ENCODE data around the gene ZNF24.

ZNF24 gene

DNA sequence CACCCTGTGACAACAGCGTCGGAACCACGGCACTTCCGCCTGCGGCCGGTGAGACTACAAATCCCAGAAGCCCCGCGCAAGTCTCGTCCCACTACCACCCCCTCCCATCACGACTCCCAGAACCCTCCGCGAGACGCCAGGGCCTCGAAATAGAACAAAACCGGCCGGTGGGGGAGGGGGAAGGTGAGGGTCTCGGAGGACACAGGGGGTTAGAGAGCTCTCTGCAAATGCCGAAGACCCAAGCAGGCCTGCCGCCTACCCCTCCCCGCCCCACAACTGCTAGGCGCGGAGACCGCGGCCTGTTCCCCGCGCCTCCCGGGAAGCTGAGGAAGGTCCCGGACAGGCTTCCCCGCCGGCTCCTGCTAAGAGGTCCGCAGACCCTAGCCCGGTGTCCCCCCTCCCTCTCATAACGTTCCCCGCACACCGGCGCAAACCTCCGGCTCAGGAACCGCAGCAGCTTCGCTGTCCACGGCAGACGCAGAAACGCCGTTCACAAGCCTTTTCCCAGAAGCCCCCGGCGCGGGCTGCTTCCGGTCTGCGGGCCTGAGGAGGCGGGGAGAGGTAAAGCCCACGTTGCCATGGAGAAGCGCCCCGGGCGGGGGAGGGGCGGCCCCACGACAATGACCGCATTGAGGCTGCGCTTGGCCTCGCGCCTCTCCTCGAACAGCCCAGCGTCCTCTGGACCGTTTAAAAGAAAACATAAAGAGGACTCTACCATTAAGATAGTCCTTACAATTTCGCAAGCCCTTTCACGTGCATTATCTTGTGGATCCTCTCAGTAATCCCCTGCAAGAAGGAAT lies at the start of gene ZNF24:
ZNF24 (minus strand) TSS at position 485 of the 800 bp plus-strand sequence. CDS start 3,770 bp downstream, outside the sequence.
- peak; percentile 82 for DNase-seq (ENCODE audit: low read depth)

DNA sequence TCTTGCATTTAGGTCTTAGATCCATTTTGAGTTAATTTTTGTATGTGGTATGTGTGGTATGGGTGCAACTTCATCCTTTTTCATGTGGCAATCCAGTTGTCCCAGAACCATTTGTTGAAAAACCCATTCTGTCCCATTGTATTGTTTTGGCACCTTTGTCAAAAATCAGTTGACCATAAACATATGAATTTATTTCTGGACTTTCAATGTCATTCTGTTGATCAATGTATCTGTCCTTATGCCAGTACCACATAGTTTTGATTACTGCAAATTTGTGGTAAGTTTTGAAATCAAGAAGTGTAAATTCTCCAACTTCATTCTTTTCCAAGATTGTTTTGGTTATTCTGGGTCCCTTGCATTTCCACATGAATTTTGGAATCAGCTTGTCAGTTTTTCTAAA lies 49.5 kb upstream of the ZNF24 start:
- no peak for DNase-seq (ENCODE audit: low read depth)

- no peak for DNase-seq (ENCODE audit: low read depth)
Measured at GRCh38 chr18:35392375-35392774, 48.2 kb upstream of the ZNF24 start.

DNA sequence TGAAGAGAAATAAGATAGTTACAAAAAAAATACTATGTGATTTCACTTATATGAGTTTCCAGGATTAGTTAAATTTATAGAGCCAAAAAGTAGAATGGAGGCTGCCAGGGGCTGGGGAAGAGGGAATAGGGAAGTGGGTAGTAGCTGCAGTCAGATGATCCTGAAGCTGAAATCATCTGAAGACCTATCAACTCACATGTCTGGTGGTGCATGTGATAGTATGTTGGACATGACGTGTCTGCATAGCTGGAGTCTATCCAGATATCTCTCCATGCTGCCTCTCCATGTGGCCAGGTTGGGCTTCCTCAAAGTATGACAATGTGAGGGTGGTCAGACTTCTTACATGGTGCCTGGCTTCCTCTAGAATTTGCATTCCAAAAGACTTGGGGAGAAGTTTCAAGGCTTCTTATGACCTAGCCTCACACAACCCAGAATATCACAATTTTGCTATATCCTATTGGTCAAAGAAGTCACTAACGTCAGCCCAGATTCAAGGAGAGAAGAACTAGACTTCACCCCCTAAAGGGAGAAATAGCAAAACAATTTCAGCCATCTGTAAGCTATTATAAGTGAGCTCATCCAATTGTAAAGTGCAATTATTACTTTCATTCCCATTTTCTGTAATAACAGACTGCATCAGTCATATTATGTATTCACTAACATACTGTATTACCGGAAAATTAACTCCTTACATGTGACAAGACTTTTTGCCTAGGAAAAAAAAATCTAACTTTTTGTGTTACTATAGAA lies 46.9 kb upstream of the ZNF24 start:
- DNase-seq (ENCODE audit: low read depth), result no peak

- DNase-seq (ENCODE audit: low read depth), result no peak
Measured at GRCh38 chr18:35389095-35389618, 44.9 kb upstream of the ZNF24 start.

DNA sequence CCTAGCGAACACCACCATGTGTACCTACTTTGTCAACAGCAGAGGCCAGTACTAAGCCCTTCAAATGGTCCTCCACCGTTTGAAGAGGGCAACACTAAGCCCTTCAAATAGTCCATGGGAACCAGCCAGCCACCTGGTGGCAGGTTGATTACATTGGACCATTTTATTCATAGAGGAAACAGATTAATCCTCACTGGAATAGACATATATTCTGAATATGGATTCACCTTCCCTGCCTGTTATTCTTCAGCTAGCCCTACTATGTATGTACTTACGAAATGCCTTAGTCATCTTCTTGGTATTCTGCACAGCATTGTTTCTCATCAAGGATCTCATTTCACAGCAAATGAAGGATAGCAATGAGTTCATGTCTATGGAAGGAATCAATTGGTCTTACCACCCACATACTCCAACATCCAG lies 42.9 kb upstream of the ZNF24 start:
- no peak for DNase-seq (ENCODE audit: low read depth)

GRCh38 chr18:35386600-35387100 lies 42.4 kb upstream of the ZNF24 start:
- DNase-seq (ENCODE audit: low read depth), result peak; percentile 7

DNA sequence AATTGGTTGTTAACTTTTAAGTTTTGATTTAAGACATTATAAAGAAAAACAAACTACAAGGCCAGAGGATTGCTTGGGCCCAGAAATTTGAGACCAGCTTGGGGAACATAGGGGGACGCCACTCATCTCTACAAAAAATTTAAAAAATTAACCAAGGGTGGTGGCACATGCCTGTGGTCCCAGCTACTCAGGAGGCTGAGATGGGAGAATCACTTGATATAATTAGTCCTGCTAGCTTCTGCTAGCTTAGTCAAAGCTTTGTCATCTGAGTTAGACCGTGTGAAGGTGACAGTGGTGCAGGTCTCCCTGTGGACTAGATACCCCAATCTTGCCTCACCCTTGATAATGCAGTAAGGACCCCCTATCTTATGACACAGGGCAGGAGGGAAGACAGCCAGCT lies 38.9 kb upstream of the ZNF24 start:
- DNase-seq (ENCODE audit: low read depth), result no peak

DNA sequence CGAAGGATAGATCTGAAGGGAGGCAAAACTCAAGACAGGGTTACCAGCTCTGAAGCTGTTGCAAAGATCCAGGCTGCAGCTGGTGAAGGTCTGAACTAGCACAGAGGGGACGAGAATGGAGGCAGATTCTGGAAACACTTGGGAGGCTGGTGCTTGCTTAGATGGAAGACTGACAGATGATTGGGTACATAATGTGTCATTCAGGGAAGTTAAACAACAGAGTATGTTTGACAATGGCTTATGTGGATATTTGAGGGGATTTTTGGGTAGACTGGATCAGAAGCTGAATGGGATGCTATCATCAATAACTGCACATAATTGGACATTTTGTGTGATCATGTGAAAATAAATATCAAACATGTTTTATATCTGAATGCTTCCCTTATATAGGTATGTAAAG lies 35.2 kb upstream of the ZNF24 start:
- DNase-seq (ENCODE audit: low read depth), result no peak

DNA sequence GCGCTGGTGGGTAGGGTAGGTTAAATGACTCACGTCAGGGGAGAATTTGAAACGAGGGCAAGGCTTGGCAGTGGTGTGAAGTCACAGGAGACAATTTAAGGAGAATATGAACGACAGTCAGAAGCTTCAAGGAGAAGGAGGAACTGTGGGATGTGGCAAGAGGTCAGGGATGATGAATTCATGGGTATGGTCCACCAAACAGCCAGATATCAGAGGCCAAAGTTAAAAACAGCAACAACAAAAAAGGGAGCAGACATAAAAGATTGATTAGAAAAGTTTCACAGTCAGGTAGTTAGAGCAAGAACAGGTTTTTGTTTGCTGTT lies 34.3 kb upstream of the ZNF24 start:
- DNase-seq (ENCODE audit: low read depth), result no peak

- DNase-seq (ENCODE audit: low read depth), result no peak
Measured at GRCh38 chr18:35377875-35378573, 33.8 kb upstream of the ZNF24 start.

DNA sequence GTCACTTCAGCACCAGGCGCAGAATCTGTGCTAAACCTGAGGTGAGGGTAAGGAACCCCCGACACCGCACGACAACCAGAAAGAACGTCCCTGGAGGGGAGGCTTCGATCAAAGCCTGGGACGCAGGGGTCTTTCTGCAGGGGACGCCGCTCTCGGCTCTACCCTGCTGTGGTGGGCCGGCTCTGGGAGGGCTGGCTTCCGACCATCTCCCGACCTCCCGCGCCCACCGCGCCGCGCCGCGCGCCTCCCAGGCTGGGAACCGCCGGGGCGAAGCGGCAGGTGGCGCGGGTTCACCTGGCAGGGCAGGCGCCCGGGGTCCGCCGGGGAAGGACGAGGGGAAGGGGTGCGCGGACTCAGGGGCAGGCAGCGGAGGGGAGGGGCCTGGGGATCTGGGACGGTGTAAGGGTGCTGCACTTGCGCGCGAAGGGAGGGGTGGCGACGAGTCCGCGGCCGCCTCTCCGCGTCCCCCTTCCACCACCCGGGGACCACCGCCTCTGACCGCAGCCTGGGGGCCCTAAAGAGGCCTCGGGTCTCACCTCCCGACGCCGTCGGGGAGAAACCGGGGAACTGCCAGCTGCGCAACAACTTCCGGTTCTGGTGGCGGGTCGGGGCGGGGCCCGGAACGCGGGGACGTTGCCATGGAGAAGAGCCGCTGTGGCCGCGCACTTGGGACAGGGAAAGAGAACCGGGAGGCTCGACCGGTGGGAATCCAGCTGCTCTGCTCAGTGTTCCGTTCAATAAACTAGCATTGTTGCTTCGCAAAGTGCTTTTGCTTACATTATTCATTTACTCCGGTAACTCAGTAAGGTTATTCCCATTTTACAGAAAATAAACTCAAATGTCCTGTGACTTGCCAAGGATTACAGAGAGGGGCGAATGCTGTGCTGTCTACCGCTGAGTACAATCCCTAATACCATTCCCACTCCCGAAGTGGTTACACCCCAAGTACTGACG lies 32.8 kb upstream of the ZNF24 start, which contains the start of gene ZNF396:
ZNF396 (minus strand) TSS at position 596 of the 954 bp plus-strand sequence. CDS start 3,045 bp downstream, outside the sequence.
- peak; percentile 53 for DNase-seq (ENCODE audit: low read depth)

DNA sequence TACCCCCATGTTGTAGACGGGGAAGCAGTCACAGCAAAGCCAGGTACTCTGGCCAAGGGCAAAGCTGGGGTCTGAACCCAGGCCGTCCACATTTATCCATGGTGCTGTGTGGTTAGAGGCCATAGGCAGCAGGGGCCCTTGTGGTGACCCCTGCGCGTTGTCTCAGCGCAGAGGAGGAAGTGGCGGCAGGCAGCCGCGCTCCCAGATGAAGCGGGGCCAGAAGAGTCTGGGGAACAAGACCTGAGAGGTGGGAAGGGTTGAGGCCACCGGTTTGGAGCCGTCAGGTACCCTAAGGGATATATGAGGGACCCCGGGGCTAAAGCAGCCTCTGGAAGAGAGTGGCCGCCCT lies 32.1 kb upstream of the ZNF24 start:
- no peak for DNase-seq (ENCODE audit: low read depth)

DNA sequence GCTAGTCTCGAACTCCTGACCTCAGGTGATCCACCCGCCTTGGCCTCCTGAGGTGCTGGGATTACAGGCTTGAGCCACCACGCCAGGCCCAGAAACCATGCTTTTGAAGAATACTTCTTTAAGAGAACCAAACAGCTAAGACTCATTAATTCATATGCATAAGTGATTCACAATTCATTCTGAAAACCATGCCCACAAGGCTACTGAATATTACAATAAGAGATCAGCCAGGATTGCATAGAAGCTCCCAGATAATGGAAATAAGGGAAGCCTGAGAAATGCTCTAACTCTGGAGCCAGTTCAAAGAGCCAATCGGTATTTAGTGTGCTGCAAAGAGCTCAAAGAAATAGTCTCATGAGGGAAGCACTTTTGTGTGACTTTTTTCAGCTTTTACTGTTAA lies 30.5 kb upstream of the ZNF24 start:
- no peak for DNase-seq (ENCODE audit: low read depth)

- no peak for DNase-seq (ENCODE audit: low read depth)
Measured at GRCh38 chr18:35371412-35372195, 27.4 kb upstream of the ZNF24 start.

- DNase-seq (ENCODE audit: low read depth), result no peak
Measured at GRCh38 chr18:35369126-35369525, 24.9 kb upstream of the ZNF24 start.

DNA sequence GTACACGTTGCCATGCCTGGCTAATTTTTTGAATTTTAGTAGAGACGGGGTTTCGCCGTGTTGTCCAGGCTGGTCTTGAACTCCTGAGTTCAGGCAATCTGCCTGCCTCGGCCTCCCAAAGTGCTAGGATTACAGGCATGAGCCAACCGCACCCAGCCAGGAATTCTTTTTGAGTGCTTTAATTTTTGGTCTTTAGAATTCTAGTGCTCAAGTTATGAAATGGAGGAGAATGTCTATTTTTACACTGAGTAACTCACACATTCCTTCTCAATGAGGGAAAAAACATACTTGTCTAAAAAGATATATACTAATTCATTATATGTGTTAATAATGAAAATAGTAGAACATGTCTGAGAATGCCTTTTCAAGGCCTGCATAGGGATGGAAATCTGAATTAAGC lies 24.4 kb upstream of the ZNF24 start:
- no peak for DNase-seq (ENCODE audit: low read depth)

DNA sequence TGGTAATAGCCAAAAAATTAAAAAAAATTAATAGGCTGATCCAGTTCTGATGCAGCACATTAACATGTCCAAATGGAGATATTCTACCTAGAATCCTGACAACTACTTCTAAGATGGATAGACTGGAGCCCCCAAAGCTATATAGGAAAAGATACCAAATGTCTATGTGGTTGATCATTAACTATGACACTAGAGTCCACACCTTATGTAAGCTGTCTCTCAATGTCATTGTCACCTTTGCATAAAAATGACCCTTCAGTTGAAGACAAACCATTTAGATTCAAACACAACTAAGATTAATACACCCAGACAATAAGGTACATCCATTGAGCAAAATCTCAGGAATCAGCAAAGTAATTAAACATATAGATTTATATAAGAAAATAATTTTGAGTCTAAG lies 18.3 kb upstream of the ZNF24 start:
- DNase-seq (ENCODE audit: low read depth), result no peak

DNA sequence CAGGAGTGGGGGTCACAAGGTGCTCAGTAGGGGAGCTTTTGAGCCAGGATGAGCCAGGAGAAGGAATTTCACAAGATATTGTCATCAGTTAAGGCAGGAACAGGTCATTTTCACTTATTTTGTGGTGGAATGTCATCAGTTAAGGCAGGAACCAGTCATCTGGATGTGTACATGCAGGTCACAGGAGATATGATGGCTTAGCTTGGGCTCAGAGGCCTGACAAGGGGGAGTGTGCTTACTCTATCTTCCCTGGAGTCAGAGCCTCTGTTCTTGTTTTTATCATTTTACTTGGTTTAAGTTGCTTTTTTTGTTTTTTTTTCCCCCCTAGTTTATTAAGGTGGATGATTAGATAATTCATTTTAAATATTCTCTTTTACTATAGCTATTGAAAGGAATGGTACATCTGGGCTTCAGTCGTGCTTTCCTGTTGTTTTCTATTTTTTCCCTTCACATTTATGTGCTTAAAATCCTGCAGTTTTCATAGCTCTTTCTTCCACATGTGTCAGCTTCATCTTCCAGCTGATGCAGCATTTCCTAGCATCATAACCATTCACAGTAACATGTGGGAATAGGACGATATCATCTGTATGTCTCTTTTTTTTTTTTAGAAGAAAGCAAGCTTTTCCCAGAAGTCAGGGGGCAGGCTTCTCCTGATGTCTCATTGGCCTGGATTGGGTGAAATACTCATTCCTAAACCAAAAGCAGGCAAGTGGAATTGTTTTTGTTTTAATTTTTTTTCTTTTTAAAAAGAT lies 17.5 kb upstream of the ZNF24 start:
- DNase-seq (ENCODE audit: low read depth), result no peak

DNA sequence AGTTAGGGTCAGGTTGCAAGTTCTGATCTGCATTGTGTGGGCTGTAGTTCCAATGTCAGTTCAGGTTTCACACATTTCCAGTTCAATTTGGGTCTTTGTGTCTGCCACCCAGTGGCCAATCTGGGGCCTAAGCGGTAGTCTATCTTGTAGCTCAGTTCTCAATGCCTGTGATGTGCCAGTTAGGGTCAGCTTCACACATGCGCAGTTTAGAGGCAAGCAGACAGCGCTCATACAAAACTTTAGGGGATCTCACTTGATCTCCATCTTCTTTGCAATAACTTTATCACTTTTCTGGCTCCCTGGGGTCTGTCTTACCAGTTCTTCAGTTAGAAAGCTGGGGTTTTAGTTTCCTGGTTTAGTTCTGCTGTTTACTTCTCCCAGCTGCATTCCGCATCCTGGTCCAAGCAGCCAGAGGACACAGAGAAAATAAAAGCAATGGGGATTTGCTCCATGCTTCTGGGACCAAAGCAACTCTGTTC lies 11.0 kb upstream of the ZNF24 start:
- DNase-seq (ENCODE audit: low read depth), result peak; percentile 26

Data from stimulated activated CD8-positive, alpha-beta memory T cell treated with anti-CD3 and anti-CD28 coated beads, Interleukin-12 subunit alpha, Interleukin-12 subunit beta, amount 100 ng/mL, for 4 hours (primary cell).